Neural cell (in vitro differentiated cells): Measurements from ENCODE around the gene COL2A1. TPM values are rescaled to one million over a fixed set of nuclear protein-coding genes. Genes with fewer than 3 reads are reported as not detected.

Experiments used
- H2AFZ ChIP-seq: fragments of 200-600, 300-800 bp; sonication (generic), shearing (Covaris generic); 2 replicates; pipeline ENCODE4 v1.6.0; 2014; ENCODE audit warnings: low read depth, mild to moderate bottlenecking, antibody characterized with exemption, low read length, moderate library complexity
- H3F3A ChIP-seq: fragments of 200-600 bp; shearing (Covaris generic); 2 replicates; pipeline ENCODE4 v1.6.1; 2016; ENCODE audit warnings: mild to moderate bottlenecking, moderate library complexity, mixed read lengths, antibody characterized with exemption, low read length; ENCODE audit not compliant: insufficient read depth, poor library complexity, severe bottlenecking
- H3K27ac ChIP-seq: fragments of 200-600, 300-800 bp; sonication (generic), shearing (Covaris generic); 2 replicates; pipeline ENCODE4 v1.5.1; 2014; ENCODE audit warnings: mild to moderate bottlenecking, low read length, moderate library complexity
- H3K27me3 ChIP-seq: fragments of 300-800, 200-600 bp; sonication (generic), shearing (Covaris generic); 2 replicates; pipeline ENCODE4 v1.6.0; 2014; ENCODE audit warnings: mild to moderate bottlenecking, low read depth, low read length, moderate library complexity; ENCODE audit not compliant: insufficient read depth
- H3K36me3 ChIP-seq: fragments of 300-800, 200-600 bp; sonication (generic), shearing (Covaris generic); 2 replicates; pipeline ENCODE4 v1.5.1; 2014; ENCODE audit warnings: mild to moderate bottlenecking, antibody characterized with exemption, low read length, moderate library complexity; ENCODE audit not compliant: insufficient read depth
- H3K4me2 ChIP-seq: fragments of 300-800, 200-600 bp; sonication (generic), shearing (Covaris generic); 2 replicates; pipeline ENCODE4 v1.6.0; 2014; ENCODE audit warnings: mild to moderate bottlenecking, low read length
- H3K4me3 ChIP-seq: fragments of 300-800, 200-600 bp; sonication (generic), shearing (Covaris generic); 2 replicates; pipeline ENCODE4 v1.5.1; 2014; ENCODE audit warnings: mild to moderate bottlenecking, low read length, moderate library complexity
- H3K79me2 ChIP-seq: fragments of 200-600 bp; shearing (Covaris generic); replicated peaks from 2 replicates; pipeline ENCODE4 v1.6.0; 2014; ENCODE audit warnings: mild to moderate bottlenecking, low read length, moderate library complexity; ENCODE audit not compliant: insufficient read depth
- H3K9ac ChIP-seq: fragments of 300-800, 200-600 bp; sonication (generic), shearing (Covaris generic); 2 replicates; pipeline ENCODE4 v1.6.1; 2016; ENCODE audit warnings: mild to moderate bottlenecking, low read length, mixed read lengths
- H3K9me2 ChIP-seq: fragments of 200-600 bp; shearing (Covaris generic); 2 replicates; pipeline ENCODE4 v1.6.1; 2016; ENCODE audit warnings: mild to moderate bottlenecking, low read length, mixed read lengths; ENCODE audit not compliant: insufficient read depth
- H3K9me3 ChIP-seq: fragments of 200-600, 300-800 bp; sonication (generic), shearing (Covaris generic); 2 replicates; pipeline ENCODE4 v1.6.1; 2016; ENCODE audit warnings: mild to moderate bottlenecking, mixed run types, low read length, moderate library complexity, mixed read lengths
- H4K20me1 ChIP-seq: fragments of 200-600 bp; shearing (Covaris generic); 2 replicates; pipeline ENCODE4 v1.6.1; 2016; ENCODE audit warnings: mild to moderate bottlenecking, mixed run types; ENCODE audit not compliant: insufficient read depth
- CTCF ChIP-seq: fragments of 450-650 bp; IDR thresholded peaks from 2 replicates; pipeline ENCODE4 v1.5.1; 2014; ENCODE audit warnings: antibody characterized with exemption, mild to moderate bottlenecking, moderate library complexity; ENCODE audit not compliant: poor library complexity, severe bottlenecking
- EP300 ChIP-seq: fragments of 450-650 bp; conservative IDR thresholded peaks from 2 replicates; pipeline ENCODE4 v1.6.1; 2014; ENCODE audit warnings: antibody characterized with exemption, mild to moderate bottlenecking, moderate library complexity; ENCODE audit not compliant: poor library complexity, severe bottlenecking
- EZH2 ChIP-seq: fragments of 200-600, 300-800 bp; shearing (Covaris generic), sonication (generic); IDR thresholded peaks from 2 replicates; pipeline ENCODE4 v1.6.1; 2014; ENCODE audit warnings: antibody characterized with exemption, low read length, borderline replicate concordance, mild to moderate bottlenecking; ENCODE audit not compliant: insufficient read depth, poor library complexity, severe bottlenecking
- MXI1 ChIP-seq: fragments of 450-650 bp; conservative IDR thresholded peaks from 2 replicates; pipeline ENCODE4 v1.6.1; 2014; ENCODE audit warnings: antibody characterized with exemption, mild to moderate bottlenecking; ENCODE audit not compliant: poor library complexity, severe bottlenecking
- POLR2AphosphoS5 ChIP-seq: IDR thresholded peaks from 2 replicates; pipeline ENCODE4 v1.6.1; 2012
- RAD21 ChIP-seq: fragments of 450-650 bp; conservative IDR thresholded peaks from 2 replicates; pipeline ENCODE4 v1.6.1; 2014; ENCODE audit warnings: antibody characterized with exemption, mild to moderate bottlenecking, moderate library complexity
- REST ChIP-seq: IDR thresholded peaks from 2 replicates; pipeline ENCODE4 v1.6.1; 2012; ENCODE audit warnings: borderline replicate concordance
- SMC3 ChIP-seq: fragments of 450-650 bp; conservative IDR thresholded peaks from 2 replicates; pipeline ENCODE4 v1.6.1; 2014; ENCODE audit warnings: antibody characterized with exemption, mild to moderate bottlenecking, moderate library complexity; ENCODE audit not compliant: poor library complexity
- TAF1 ChIP-seq: IDR thresholded peaks from 2 replicates; pipeline ENCODE4 v1.6.1; 2012; ENCODE audit warnings: low read depth
- polyA plus RNA-seq: library from polyadenylated mRNA; depleted of rRNA; stranded (reverse); fragments of >200 nt; gene quantifications from 2 replicates; pipeline ENCODE4 v1.2.3, GENCODE V29; 2014

The COL2A1 gene
- polyA plus RNA-seq, 1 donor from 2014 or later = 1.3 TPM

GRCh38 chr12:47977772-47978597 lies 26.3 kb downstream of the COL2A1 start:
- no peaks in the 10 kb centered on the region for H3K79me2 ChIP-seq
- no peak overlapping the region for H3K27ac ChIP-seq
- TF ChIP-seq EP300 = no peak
- no peak for TF ChIP-seq CTCF
- no peak for TF ChIP-seq TAF1
- no peak for TF ChIP-seq MXI1
- no peak for TF ChIP-seq POLR2AphosphoS5
- no peak for TF ChIP-seq RAD21
- no peak for TF ChIP-seq SMC3
- TF ChIP-seq REST = no peak
- no peak for TF ChIP-seq EZH2
- no peak overlapping the region for H2AFZ ChIP-seq
- H3K27me3 ChIP-seq = no peaks in the 10 kb centered on the region
- H3K9ac ChIP-seq = no peak overlapping the region
- no peaks in the 10 kb centered on the region for H3K9me2 ChIP-seq
- H3K4me2 ChIP-seq = no peak overlapping the region
- H3K36me3 ChIP-seq = no peaks in the 10 kb centered on the region
- H4K20me1 ChIP-seq = no peaks in the 10 kb centered on the region
- H3K4me3 ChIP-seq = no peak overlapping the region
- no peaks in the 10 kb centered on the region for H3F3A ChIP-seq
- H3K9me3 ChIP-seq = no peaks in the 10 kb centered on the region

- Histone ChIP-seq H3F3A (no peaks in the 10 kb centered on the region), H3K27ac (no peak overlapping the region), H3K27me3 (no peaks in the 10 kb centered on the region), H4K20me1 (no peaks in the 10 kb centered on the region), H2AFZ (no peak overlapping the region), H3K9ac (no peak overlapping the region), H3K79me2 (no peaks in the 10 kb centered on the region), H3K9me3 (no peaks in the 10 kb centered on the region), H3K4me3 (no peak overlapping the region), H3K9me2 (no peaks in the 10 kb centered on the region), H3K4me2 (no peak overlapping the region), H3K36me3 (no peaks in the 10 kb centered on the region)
- no peak for TF ChIP-seq CTCF
Observed at GRCh38 chr12:47977046-47977771, 27.1 kb downstream of the COL2A1 start.
